HepG2 (cell line): ENCODE results near the gene GATD1. TPM values are rescaled to one million over a fixed set of nuclear protein-coding genes. Genes with fewer than 3 reads are reported as not detected.
A peak's percentile ranks its signal among the peaks of the same experiment; 100 is the strongest.

Source experiments
- ARNTL ChIP-seq: sonication (generic); formaldehyde crosslinking; IDR thresholded peaks from 2 replicates; pipeline ENCODE4 v1.4.0; 2020; ENCODE audit warnings: mild to moderate bottlenecking, missing genetic modification reagents
- CEBPG ChIP-seq: IDR thresholded peaks from 2 replicates; pipeline ENCODE4 v1.6.1; 2016
- KAT8 ChIP-seq: IDR thresholded peaks from 2 replicates; pipeline ENCODE4 v1.6.1; 2016; ENCODE audit warnings: missing genetic modification reagents, missing compliant biosample characterization
- POLR2G ChIP-seq: fragments of 200-400 bp; formaldehyde crosslinking; IDR thresholded peaks from 2 replicates; pipeline ENCODE4 v1.6.1; 2018; ENCODE audit warnings: mild to moderate bottlenecking, low read depth, low read length, moderate library complexity
- SAP130 ChIP-seq: IDR thresholded peaks from 2 replicates; pipeline ENCODE4 v1.6.1; 2016; ENCODE audit warnings: low read depth
- SP2 ChIP-seq: sonication (generic); formaldehyde crosslinking; IDR thresholded peaks from 2 replicates; pipeline ENCODE4 v1.5.1; 2020; ENCODE audit warnings: mild to moderate bottlenecking, missing genetic modification reagents
- ZKSCAN5 ChIP-seq: sonication (generic); formaldehyde crosslinking; IDR thresholded peaks from 2 replicates; pipeline ENCODE4 v1.5.1; 2020; ENCODE audit warnings: mild to moderate bottlenecking, missing genetic modification reagents
- ZNF747 ChIP-seq: sonication (generic); formaldehyde crosslinking; IDR thresholded peaks from 2 replicates; pipeline ENCODE4 v1.8.1; 2023; ENCODE audit warnings: missing genetic modification reagents, mild to moderate bottlenecking, borderline replicate concordance
- ZNF772 ChIP-seq: sonication (generic); formaldehyde crosslinking; IDR thresholded peaks from 2 replicates; pipeline ENCODE4 v1.5.0; 2020; ENCODE audit warnings: mild to moderate bottlenecking, missing genetic modification reagents
- ZNF883 ChIP-seq: sonication (generic); formaldehyde crosslinking; IDR thresholded peaks from 2 replicates; pipeline ENCODE4 v1.5.1; 2020; ENCODE audit warnings: mild to moderate bottlenecking, missing genetic modification reagents; ENCODE audit errors: not compliant biosample characterization
- polyA plus RNA-seq, 8 experiments: library from polyadenylated mRNA; depleted of rRNA in 3 of 8; stranded (reverse) in 7 of 8; unstranded in 1 of 8; fragments of >200 nt; fragmentation: Illumina TruSeq in 4 of 8; extraction: Trizol in 4 of 8; gene quantifications; 2 replicates each; pipeline versions ENCODE4 v1.2.1 to v1.2.3, GENCODE V29; 2011 to 2016; ENCODE audit warnings: low read depth in 4 of 8, missing spikeins in 1 of 8, mixed read lengths in 1 of 8; ENCODE audit not compliant: insufficient read depth in 1 of 8
- total RNA-seq, 5 experiments: library from RNA; depleted of rRNA; stranded (reverse); fragments of >200 nt; fragmentation: Illumina TruSeq; extraction: Trizol; gene quantifications; 2 replicates each; pipeline ENCODE4 v1.2.3, GENCODE V29; 2016; ENCODE audit warnings: low read depth in 1 of 5
- TF ChIP-seq, protein P1 (sequence below): sonication (generic); formaldehyde crosslinking; IDR thresholded peaks from 2 replicates; pipeline ENCODE4 v1.9.0; 2021; ENCODE audit warnings: mild to moderate bottlenecking, missing genetic modification reagents
- TF ChIP-seq, protein P2 (sequence below): sonication (generic); formaldehyde crosslinking; IDR thresholded peaks from 2 replicates; pipeline ENCODE4 v1.8.0; 2022; ENCODE audit warnings: mild to moderate bottlenecking, missing genetic modification reagents, borderline replicate concordance
- TF ChIP-seq, protein P3 (sequence below): sonication (generic); formaldehyde crosslinking; IDR thresholded peaks from 2 replicates; pipeline ENCODE4 v1.5.0; 2020; ENCODE audit warnings: mild to moderate bottlenecking, missing genetic modification reagents, moderate library complexity
- TF ChIP-seq, protein P4 (sequence below): sonication (generic); formaldehyde crosslinking; IDR thresholded peaks from 2 replicates; pipeline ENCODE4 v1.9.0; 2021; ENCODE audit warnings: missing genetic modification reagents, mild to moderate bottlenecking, borderline replicate concordance
- TF ChIP-seq, protein P5 (sequence below): sonication (generic); formaldehyde crosslinking; IDR thresholded peaks from 2 replicates; pipeline ENCODE4 v1.5.1; 2020; ENCODE audit warnings: missing genetic modification reagents, mild to moderate bottlenecking, borderline replicate concordance

The GATD1 gene
- total and polyA plus RNA-seq, 2 of the 13 experiments (the other 11 are each of a cell fraction or from before 2014, with no cell fraction given): 31.3 to 60.5 TPM

DNA sequence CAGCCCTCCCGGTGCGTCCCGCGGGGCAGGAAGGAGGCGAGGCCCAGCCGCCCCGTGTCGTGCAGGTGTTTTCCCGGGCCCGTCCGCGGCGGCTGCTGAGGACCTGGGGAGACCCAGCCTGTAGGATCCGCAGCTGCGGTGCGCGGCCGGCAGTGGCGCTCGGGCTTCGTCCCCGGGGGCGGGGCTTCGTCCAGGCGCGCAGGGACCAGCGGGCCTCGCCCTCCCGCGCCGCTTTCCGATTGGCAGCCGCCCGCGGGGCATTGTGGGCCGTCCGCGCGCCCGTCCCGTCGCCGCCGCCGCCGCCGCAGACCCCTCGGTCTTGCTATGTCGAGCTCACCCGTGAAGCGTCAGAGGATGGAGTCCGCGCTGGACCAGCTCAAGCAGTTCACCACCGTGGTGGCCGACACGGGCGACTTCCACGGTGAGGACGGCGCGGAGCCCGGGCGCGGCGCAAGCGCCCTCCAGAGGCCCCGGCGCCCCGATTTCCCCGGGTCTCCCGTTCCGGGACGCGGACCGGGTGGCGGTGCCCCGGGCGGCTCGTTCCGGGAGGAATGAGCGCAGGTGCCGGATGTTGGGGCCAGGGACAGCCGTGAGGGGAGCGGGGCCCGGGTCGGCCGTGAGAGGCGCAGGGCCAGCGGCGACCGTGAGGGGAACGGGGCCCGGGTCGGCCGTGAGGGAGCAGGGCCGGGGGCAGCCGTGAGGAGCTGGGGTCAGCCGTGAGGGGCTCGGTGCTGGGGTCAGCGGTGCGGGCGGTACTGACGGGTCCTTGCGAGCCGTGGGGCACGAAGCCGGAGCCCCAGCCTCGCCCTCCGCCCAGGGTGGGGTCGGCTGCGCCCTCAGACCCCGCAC lies 29.9 kb downstream of the GATD1 start, which contains the start of gene TALDO1 (continued):
- TF ChIP-seq, protein P1, sequence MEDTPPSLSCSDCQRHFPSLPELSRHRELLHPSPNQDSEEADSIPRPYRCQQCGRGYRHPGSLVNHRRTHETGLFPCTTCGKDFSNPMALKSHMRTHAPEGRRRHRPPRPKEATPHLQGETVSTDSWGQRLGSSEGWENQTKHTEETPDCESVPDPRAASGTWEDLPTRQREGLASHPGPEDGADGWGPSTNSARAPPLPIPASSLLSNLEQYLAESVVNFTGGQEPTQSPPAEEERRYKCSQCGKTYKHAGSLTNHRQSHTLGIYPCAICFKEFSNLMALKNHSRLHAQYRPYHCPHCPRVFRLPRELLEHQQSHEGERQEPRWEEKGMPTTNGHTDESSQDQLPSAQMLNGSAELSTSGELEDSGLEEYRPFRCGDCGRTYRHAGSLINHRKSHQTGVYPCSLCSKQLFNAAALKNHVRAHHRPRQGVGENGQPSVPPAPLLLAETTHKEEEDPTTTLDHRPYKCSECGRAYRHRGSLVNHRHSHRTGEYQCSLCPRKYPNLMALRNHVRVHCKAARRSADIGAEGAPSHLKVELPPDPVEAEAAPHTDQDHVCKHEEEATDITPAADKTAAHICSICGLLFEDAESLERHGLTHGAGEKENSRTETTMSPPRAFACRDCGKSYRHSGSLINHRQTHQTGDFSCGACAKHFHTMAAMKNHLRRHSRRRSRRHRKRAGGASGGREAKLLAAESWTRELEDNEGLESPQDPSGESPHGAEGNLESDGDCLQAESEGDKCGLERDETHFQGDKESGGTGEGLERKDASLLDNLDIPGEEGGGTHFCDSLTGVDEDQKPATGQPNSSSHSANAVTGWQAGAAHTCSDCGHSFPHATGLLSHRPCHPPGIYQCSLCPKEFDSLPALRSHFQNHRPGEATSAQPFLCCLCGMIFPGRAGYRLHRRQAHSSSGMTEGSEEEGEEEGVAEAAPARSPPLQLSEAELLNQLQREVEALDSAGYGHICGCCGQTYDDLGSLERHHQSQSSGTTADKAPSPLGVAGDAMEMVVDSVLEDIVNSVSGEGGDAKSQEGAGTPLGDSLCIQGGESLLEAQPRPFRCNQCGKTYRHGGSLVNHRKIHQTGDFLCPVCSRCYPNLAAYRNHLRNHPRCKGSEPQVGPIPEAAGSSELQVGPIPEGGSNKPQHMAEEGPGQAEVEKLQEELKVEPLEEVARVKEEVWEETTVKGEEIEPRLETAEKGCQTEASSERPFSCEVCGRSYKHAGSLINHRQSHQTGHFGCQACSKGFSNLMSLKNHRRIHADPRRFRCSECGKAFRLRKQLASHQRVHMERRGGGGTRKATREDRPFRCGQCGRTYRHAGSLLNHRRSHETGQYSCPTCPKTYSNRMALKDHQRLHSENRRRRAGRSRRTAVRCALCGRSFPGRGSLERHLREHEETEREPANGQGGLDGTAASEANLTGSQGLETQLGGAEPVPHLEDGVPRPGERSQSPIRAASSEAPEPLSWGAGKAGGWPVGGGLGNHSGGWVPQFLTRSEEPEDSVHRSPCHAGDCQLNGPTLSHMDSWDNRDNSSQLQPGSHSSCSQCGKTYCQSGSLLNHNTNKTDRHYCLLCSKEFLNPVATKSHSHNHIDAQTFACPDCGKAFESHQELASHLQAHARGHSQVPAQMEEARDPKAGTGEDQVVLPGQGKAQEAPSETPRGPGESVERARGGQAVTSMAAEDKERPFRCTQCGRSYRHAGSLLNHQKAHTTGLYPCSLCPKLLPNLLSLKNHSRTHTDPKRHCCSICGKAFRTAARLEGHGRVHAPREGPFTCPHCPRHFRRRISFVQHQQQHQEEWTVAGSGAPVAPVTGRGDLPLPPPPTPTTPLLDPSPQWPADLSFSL: no peak
- TF ChIP-seq SAP130 (CRISPR knock-in tag) (peak; percentile 82), POLR2G (peak; percentile 63), SP2 (CRISPR knock-in tag) (peak; percentile 53), ZNF772 (CRISPR knock-in tag) (peak; percentile 85; the same call in 1 of the 2 replicates), CEBPG (CRISPR knock-in tag) (no peak), KAT8 (CRISPR knock-in tag) (no peak), ARNTL (CRISPR knock-in tag) (peak; percentile 83; the same call in 1 of the 2 replicates), ZNF747 (CRISPR knock-in tag) (peak; percentile 61; the same call in 1 of the 2 replicates), ZNF883 (CRISPR knock-in tag) (peak; percentile 56), ZKSCAN5 (CRISPR knock-in tag) (no peak)
- TF ChIP-seq, protein P2, sequence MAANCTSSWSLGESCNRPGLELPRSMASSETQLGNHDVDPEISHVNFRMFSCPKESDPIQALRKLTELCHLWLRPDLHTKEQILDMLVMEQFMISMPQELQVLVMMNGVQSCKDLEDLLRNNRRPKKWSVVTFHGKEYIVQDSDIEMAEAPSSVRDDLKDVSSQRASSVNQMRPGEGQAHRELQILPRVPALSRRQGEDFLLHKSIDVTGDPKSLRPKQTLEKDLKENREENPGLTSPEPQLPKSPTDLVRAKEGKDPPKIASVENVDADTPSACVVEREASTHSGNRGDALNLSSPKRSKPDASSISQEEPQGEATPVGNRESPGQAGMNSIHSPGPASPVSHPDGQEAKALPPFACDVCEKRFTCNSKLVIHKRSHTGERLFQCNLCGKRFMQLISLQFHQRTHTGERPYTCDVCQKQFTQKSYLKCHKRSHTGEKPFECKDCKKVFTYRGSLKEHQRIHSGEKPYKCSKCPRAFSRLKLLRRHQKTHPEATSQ (CRISPR knock-in tag): no peak
- TF ChIP-seq, protein P3, sequence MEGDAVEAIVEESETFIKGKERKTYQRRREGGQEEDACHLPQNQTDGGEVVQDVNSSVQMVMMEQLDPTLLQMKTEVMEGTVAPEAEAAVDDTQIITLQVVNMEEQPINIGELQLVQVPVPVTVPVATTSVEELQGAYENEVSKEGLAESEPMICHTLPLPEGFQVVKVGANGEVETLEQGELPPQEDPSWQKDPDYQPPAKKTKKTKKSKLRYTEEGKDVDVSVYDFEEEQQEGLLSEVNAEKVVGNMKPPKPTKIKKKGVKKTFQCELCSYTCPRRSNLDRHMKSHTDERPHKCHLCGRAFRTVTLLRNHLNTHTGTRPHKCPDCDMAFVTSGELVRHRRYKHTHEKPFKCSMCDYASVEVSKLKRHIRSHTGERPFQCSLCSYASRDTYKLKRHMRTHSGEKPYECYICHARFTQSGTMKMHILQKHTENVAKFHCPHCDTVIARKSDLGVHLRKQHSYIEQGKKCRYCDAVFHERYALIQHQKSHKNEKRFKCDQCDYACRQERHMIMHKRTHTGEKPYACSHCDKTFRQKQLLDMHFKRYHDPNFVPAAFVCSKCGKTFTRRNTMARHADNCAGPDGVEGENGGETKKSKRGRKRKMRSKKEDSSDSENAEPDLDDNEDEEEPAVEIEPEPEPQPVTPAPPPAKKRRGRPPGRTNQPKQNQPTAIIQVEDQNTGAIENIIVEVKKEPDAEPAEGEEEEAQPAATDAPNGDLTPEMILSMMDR (CRISPR knock-in tag): peak; percentile 47; the same call in 1 of the 2 replicates
- TF ChIP-seq, protein P4, sequence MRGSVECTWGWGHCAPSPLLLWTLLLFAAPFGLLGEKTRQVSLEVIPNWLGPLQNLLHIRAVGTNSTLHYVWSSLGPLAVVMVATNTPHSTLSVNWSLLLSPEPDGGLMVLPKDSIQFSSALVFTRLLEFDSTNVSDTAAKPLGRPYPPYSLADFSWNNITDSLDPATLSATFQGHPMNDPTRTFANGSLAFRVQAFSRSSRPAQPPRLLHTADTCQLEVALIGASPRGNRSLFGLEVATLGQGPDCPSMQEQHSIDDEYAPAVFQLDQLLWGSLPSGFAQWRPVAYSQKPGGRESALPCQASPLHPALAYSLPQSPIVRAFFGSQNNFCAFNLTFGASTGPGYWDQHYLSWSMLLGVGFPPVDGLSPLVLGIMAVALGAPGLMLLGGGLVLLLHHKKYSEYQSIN (CRISPR knock-in tag): no peak
- TF ChIP-seq, protein P5, sequence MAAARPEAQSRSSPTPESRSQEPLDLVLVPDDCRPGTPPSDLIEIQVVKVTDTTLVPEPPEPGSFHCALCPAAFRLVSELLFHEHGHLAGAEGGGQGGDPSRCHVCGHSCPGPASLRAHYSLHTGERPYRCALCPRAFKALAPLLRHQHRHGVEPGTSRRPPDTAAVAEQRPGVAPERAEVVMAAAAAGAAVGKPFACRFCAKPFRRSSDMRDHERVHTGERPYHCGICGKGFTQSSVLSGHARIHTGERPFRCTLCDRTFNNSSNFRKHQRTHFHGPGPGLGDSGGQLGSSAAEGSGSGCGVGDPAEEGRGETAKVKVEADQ (CRISPR knock-in tag): peak; percentile 88
